Esophagus muscularis mucosa (tissue), 4 donors: Measurements from ENCODE around the gene KRTAP2-1. TPM values are rescaled to one million over a fixed set of nuclear protein-coding genes. Genes with fewer than 3 reads are reported as not detected.
"Not testable (repeated sequence)": the region's sequence is repeated elsewhere in the genome, so short reads cannot be mapped to it uniquely, and the experiment has no call there.

Experiments used
- DNase-seq: peaks from one replicate; pipeline ENCODE4 v3.0.0-alpha.2; 2017; ENCODE audit errors: extremely low spot score
- H3K27ac ChIP-seq, 4 donors: fragments of 200-600 bp; sonication (generic); replicated peaks in 1 of 4; 1 replicate in 3 of 4; 2 replicates in 1 of 4; pipeline ENCODE4 v1.5.1; 2016 to 2019; ENCODE audit warnings: mild to moderate bottlenecking in 1 of 4
- H3K27me3 ChIP-seq, 4 donors: fragments of 200-600 bp; sonication (generic); one replicate each; pipeline versions ENCODE4 v1.5.1 to v1.6.0; 2016 to 2019
- H3K36me3 ChIP-seq, 4 donors: fragments of 200-600 bp; sonication (generic); one replicate each; pipeline ENCODE4 v1.5.1; 2016 to 2019
- H3K4me1 ChIP-seq, 4 donors: fragments of 200-600 bp; sonication (generic); one replicate each; pipeline ENCODE4 v1.5.1; 2016 to 2019
- H3K4me3 ChIP-seq, 4 donors: fragments of 200-600 bp; sonication (generic); 1 replicate in 2 of 4; 2 replicates in 2 of 4; pipeline ENCODE4 v1.5.1; 2016 to 2019; ENCODE audit warnings: mild to moderate bottlenecking in 4 of 4, moderate library complexity in 1 of 4
- H3K9me3 ChIP-seq, 4 donors: fragments of 200-600 bp; sonication (generic); 1 replicate in 3 of 4; 2 replicates in 1 of 4; pipeline ENCODE4 v1.5.1; 2016 to 2019
- CTCF ChIP-seq, 3 experiments: fragments of 200-600 bp in 2 of 3; fragments of 450-650 bp in 1 of 3; sonication (generic) in 2 of 3; IDR thresholded peaks; one replicate each; pipeline ENCODE4 v1.5.1; 2017 to 2019; ENCODE audit warnings: antibody characterized with exemption in 3 of 3, mild to moderate bottlenecking in 2 of 3, moderate library complexity in 1 of 3
- EP300 ChIP-seq: sonication (generic); formaldehyde crosslinking; IDR thresholded peaks from one replicate; pipeline ENCODE4 v1.6.1; 2017; ENCODE audit warnings: antibody characterized with exemption
- POLR2A ChIP-seq: fragments of 450-650 bp; IDR thresholded peaks from one replicate; pipeline ENCODE4 v1.6.1; 2017; ENCODE audit warnings: antibody characterized with exemption, moderate library complexity, mild to moderate bottlenecking, low read depth
- POLR2AphosphoS5 ChIP-seq, 2 donors: sonication (generic); formaldehyde crosslinking; IDR thresholded peaks; one replicate each; pipeline ENCODE4 v1.6.1; 2017; ENCODE audit warnings: antibody characterized with exemption in 2 of 2
- WGBS: methylation state at CpG from one replicate; pipeline ENCODE4 v1.1.5; 2018; 5-methylcytosine and 5-hydroxymethylcytosine counted together
- intact Hi-C: fragments of 100-400 bp; cut with DNase I; formaldehyde crosslinking; loops from one replicate; pipeline ENCODE4 v1.15.1; 2023
- total RNA-seq, 4 donors: library from RNA; depleted of rRNA; stranded (reverse); fragments of >200 nt; gene quantifications; one replicate each; pipeline versions ENCODE4 v1.1.0 to v1.2.1, GENCODE V29; 2016

Gene KRTAP2-1
- total RNA-seq, 4 donors from 2014 or later: not detected

- WGBS: 66% methylated on average over 2 of the region's 2 CpGs
- no peaks in the 10 kb centered on the region for H3K4me1 ChIP-seq
- no peak overlapping the region for H3K4me3 ChIP-seq
These were observed 9.2 kb downstream of the KRTAP2-1 start for GRCh38 chr17:41037853-41038350.

GRCh38 chr17:41034346-41034935, 12.7 kb downstream of the KRTAP2-1 start, which contains the start of gene KRTAP1-3:
TSS of gene KRTAP1-3 (minus strand) at chr17:41034874. CDS start at chr17:41034821, 53 bp downstream.
- H3K36me3 ChIP-seq, H3K27me3 ChIP-seq, intact Hi-C loops, H3K27ac ChIP-seq, H3K4me1 ChIP-seq, H3K9me3 ChIP-seq, DNase-seq, H3K4me3 ChIP-seq: not testable (repeated sequence)
- WGBS: 92% methylated on average over 4 of the region's 10 CpGs

More at GRCh38 chr17:41037853-41038350, 9.2 kb downstream of the KRTAP2-1 start:
- DNase-seq: no peak
- intact Hi-C loops: no loop called here
- no peak for TF ChIP-seq POLR2A
- TF ChIP-seq CTCF (IDR thresholded peaks at IDR 0.05): no peak
- no peak for TF ChIP-seq EP300
- no peak for TF ChIP-seq POLR2AphosphoS5 (IDR thresholded peaks at IDR 0.05)
- Histone ChIP-seq H3K27ac (no peak overlapping the region), H3K9me3 (peaks cover 0 to 3% (median 0%) of the 10 kb centered on the region in 4 donors), H3K27me3 (no peaks in the 10 kb centered on the region), H3K36me3 (no peaks in the 10 kb centered on the region)

- 87% methylated on average over 4 of the region's 12 CpGs for WGBS
- no peaks in the 10 kb centered on the region for H3K4me1 ChIP-seq
These were observed 17.4 kb downstream of the KRTAP2-1 start, which contains the start of gene KRTAP1-4 for GRCh38 chr17:41029633-41030245. TSS of gene KRTAP1-4 (minus strand) at chr17:41030195. CDS start at chr17:41030078, 117 bp downstream.

GRCh38 chr17:41026715-41027471, 20.2 kb downstream of the KRTAP2-1 start, which contains the start of gene KRTAP1-5:
TSS of gene KRTAP1-5 (minus strand) at chr17:41027208. CDS start at chr17:41027155, 53 bp downstream.
- Histone ChIP-seq H3K9me3 (no peaks in the 10 kb centered on the region), H3K27ac (no peak within 1 kb of the TSS), H3K36me3 (no peaks in the 10 kb centered on the region), H3K4me1 (no peaks in the 10 kb centered on the region), H3K4me3 (no peak within 1 kb of the TSS), H3K27me3 (peaks cover 0 to 12% (median 0%) of the 10 kb centered on the region in 4 donors)
- DNase-seq: no peak
- no peak for TF ChIP-seq EP300
- TF ChIP-seq POLR2A: no peak
- TF ChIP-seq POLR2AphosphoS5 (IDR thresholded peaks at IDR 0.05): no peak
- no peak for TF ChIP-seq CTCF (IDR thresholded peaks at IDR 0.05)
- intact Hi-C loops: no loop called here
- WGBS: 65% methylated on average over 7 of the region's 9 CpGs

More at GRCh38 chr17:41029633-41030245, 17.4 kb downstream of the KRTAP2-1 start, which contains the start of gene KRTAP1-4:
- intact Hi-C loops: no loop called here
- H3K4me3 ChIP-seq: no peak within 1 kb of the TSS
- H3K36me3 ChIP-seq: no peaks in the 10 kb centered on the region
- no peak within 1 kb of the TSS for H3K27ac ChIP-seq
- TF ChIP-seq CTCF (IDR thresholded peaks at IDR 0.05) (no peak), EP300 (no peak), POLR2AphosphoS5 (IDR thresholded peaks at IDR 0.05) (no peak), POLR2A (no peak)
- H3K9me3 ChIP-seq: no peaks in the 10 kb centered on the region
- peaks cover 0 to 12% (median 0%) of the 10 kb centered on the region in 4 donors for H3K27me3 ChIP-seq
- no peak for DNase-seq

DNA sequence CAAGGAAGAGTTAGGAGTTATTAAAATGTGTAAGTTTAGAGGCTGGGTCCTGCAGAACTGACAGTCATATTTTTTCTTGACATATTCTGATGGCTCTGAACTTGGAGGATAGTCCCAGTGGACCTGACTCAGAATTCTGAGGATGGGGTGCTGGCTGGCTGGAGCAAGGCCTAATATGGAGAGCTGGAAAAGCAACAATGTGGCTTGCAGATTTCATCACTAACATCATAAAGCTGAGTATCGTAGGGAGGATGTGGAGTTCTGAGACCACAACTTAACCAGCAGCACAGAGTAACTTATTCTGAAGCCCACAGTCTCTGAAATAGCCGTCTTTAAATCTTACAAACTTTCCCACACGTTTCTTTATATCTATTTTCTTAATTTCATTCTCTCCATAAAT, 22.4 kb downstream of the KRTAP2-1 start:
- Histone ChIP-seq H3K4me1 (no peaks in the 10 kb centered on the region), H3K4me3 (no peak overlapping the region), H3K27ac (no peak overlapping the region), H3K36me3 (no peaks in the 10 kb centered on the region), H3K9me3 (no peaks in the 10 kb centered on the region), H3K27me3 (peaks cover 0 to 10% (median 0%) of the 10 kb centered on the region in 4 donors)
- WGBS: 81% methylated on average over 3 of the region's 3 CpGs
- no peak for DNase-seq
- TF ChIP-seq CTCF (IDR thresholded peaks at IDR 0.05) (no peak), POLR2AphosphoS5 (IDR thresholded peaks at IDR 0.05) (no peak), EP300 (no peak), POLR2A (no peak)
- intact Hi-C loops: no loop called here
